A549 (cell line): Measurements from ENCODE around the gene FBLIM1. TPM values are rescaled to one million over a fixed set of nuclear protein-coding genes. Genes with fewer than 3 reads are reported as not detected.
A peak's percentile ranks its signal among the peaks of the same experiment; 100 is the strongest.

Source experiments
- ATAC-seq, 2 experiments: fragments of 200-7000 bp in 1 of 2; fragments of >200 bp in 1 of 2; cut with Nextera tagmentation in 1 of 2; cut with Tn5 transposase in 1 of 2; 3 replicates each; pipeline versions ENCODE4 v1.8.0 to v1.9.1; 2018 to 2020; ENCODE audit warnings: mild to moderate bottlenecking in 1 of 2, moderate library complexity in 1 of 2
- CTCF ChIA-PET: fragments of 300-600 bp; sonication (Branson Sonifier 250); formaldehyde crosslinking; extraction: SDS; loops from one replicate; lab custom pipeline; 2021; ENCODE audit warnings: antibody characterized with exemption, inconsistent platforms; lab: Yijun Ruan, JAX
- POLR2A ChIA-PET: fragments of 350-600 bp; formaldehyde crosslinking; extraction: SDS; loops from one replicate; lab custom pipeline; 2021; ENCODE audit warnings: antibody characterized with exemption, inconsistent platforms; lab: Yijun Ruan, JAX
- DNase-seq, 2 experiments: peaks; one replicate each; pipeline versions ENCODE4 v3.0.0 to v3.0.0-alpha.2; 2011 to 2016; ENCODE audit warnings: low read depth in 1 of 2, low spot score in 1 of 2
- FAIRE-seq: peaks from 2 replicates; lab custom pipeline; 2011; peaks lifted over from hg19 to GRCh38; lab: Jason Lieb, UNC
- H3K27ac ChIP-seq, 2 experiments: fragments of >200 bp; sonication (Bioruptor Twin); formaldehyde crosslinking; 3 replicates each; pipeline ENCODE4 v1.5.1; 2016 to 2017
- H3K4me1 ChIP-seq: fragments of >200 bp; sonication (Bioruptor Twin); formaldehyde crosslinking; 3 replicates; pipeline ENCODE4 v1.6.1; 2016
- H3K4me2 ChIP-seq: fragments of >200 bp; sonication (Bioruptor Twin); formaldehyde crosslinking; 3 replicates; pipeline ENCODE4 v1.6.1; 2016
- H3K4me3 ChIP-seq: fragments of >200 bp; sonication (Bioruptor Twin); formaldehyde crosslinking; 3 replicates; pipeline ENCODE4 v1.5.1; 2016
- H3K9me3 ChIP-seq: fragments of >200 bp; sonication (Bioruptor Twin); formaldehyde crosslinking; 3 replicates; pipeline ENCODE4 v1.6.1; 2016
- BHLHE40 ChIP-seq: IDR thresholded peaks from 2 replicates; pipeline ENCODE4 v1.6.1; 2012; ENCODE audit warnings: low read depth, low read length, inconsistent platforms
- CBX2 ChIP-seq: fragments of 200-600 bp; sonication (generic); IDR thresholded peaks from 2 replicates; pipeline ENCODE4 v1.6.1; 2016; ENCODE audit warnings: low read depth, mild to moderate bottlenecking, borderline replicate concordance
- CEBPB ChIP-seq, 2 experiments: fragments of >200 bp in 1 of 2; sonication (Bioruptor Twin) in 1 of 2; formaldehyde crosslinking in 1 of 2; IDR thresholded peaks; 2 replicates each; pipeline ENCODE4 v1.6.1; 2012 to 2016
- ELK1 ChIP-seq: fragments of 150-350 bp; IDR thresholded peaks from 2 replicates; pipeline ENCODE4 v1.6.1; 2014; ENCODE audit warnings: low read depth, mild to moderate bottlenecking, low read length
- EP300 ChIP-seq, 2 experiments: fragments of >200 bp; sonication (Bioruptor Twin); formaldehyde crosslinking; IDR thresholded peaks; 2 replicates in 1 of 2; 3 replicates in 1 of 2; pipeline ENCODE4 v1.6.1; 2016 to 2017
- ESRRA ChIP-seq: fragments of 150-350 bp; IDR thresholded peaks from 2 replicates; pipeline ENCODE4 v1.6.1; 2014; ENCODE audit warnings: mild to moderate bottlenecking, low read length, borderline replicate concordance
- FOSL2 ChIP-seq, 2 experiments: fragments of 450-650 bp in 1 of 2; fragments of >200 bp in 1 of 2; sonication (Bioruptor Twin) in 1 of 2; formaldehyde crosslinking; IDR thresholded peaks; 2 replicates each; pipeline versions ENCODE4 v1.5.0 to v1.6.1; 2016 to 2020; ENCODE audit warnings: mild to moderate bottlenecking in 1 of 2, moderate library complexity in 1 of 2
- FOXS1 ChIP-seq: fragments of 250-450 bp; sonication (Bioruptor Pico); IDR thresholded peaks from 2 replicates; pipeline ENCODE4 v1.5.0; 2020; ENCODE audit warnings: mild to moderate bottlenecking, moderate library complexity
- GATA3 ChIP-seq: IDR thresholded peaks from 2 replicates; pipeline ENCODE4 v1.6.1; 2012; ENCODE audit warnings: borderline replicate concordance
- HMGXB4 ChIP-seq: fragments of 250-450 bp; sonication (Bioruptor Pico); IDR thresholded peaks from 2 replicates; pipeline ENCODE4 v1.5.0; 2021; ENCODE audit warnings: mild to moderate bottlenecking, moderate library complexity, borderline replicate concordance
- HOXB13 ChIP-seq: fragments of 250-450 bp; sonication (Bioruptor Pico); IDR thresholded peaks from 2 replicates; pipeline ENCODE4 v1.5.0; 2020; ENCODE audit warnings: low read depth, mild to moderate bottlenecking, moderate library complexity
- JUN ChIP-seq, 2 experiments: fragments of >200 bp; sonication (Bioruptor Twin); formaldehyde crosslinking; IDR thresholded peaks; 2 replicates in 1 of 2; 3 replicates in 1 of 2; pipeline ENCODE4 v1.6.1; 2016 to 2017
- JUNB ChIP-seq: fragments of >200 bp; sonication (Bioruptor Twin); formaldehyde crosslinking; IDR thresholded peaks from 2 replicates; pipeline ENCODE4 v1.6.1; 2016
- MAX ChIP-seq: IDR thresholded peaks from 2 replicates; pipeline ENCODE4 v1.6.1; 2012
- MAZ ChIP-seq: fragments of 150-350 bp; IDR thresholded peaks from 2 replicates; pipeline ENCODE4 v1.6.1; 2014; ENCODE audit warnings: antibody characterized with exemption, low read depth, low read length, borderline replicate concordance
- NR3C1 ChIP-seq: fragments of >200 bp; sonication (Bioruptor Twin); formaldehyde crosslinking; IDR thresholded peaks from 3 replicates; pipeline ENCODE4 v1.6.1; 2017
- POLR2A ChIP-seq: IDR thresholded peaks from 2 replicates; pipeline ENCODE4 v1.6.1; 2012; ENCODE audit warnings: mild to moderate bottlenecking, low read length
- RARB ChIP-seq: fragments of 250-450 bp; sonication (Bioruptor Pico); IDR thresholded peaks from 2 replicates; pipeline ENCODE4 v1.8.0; 2021; ENCODE audit warnings: mild to moderate bottlenecking, moderate library complexity
- SMC3 ChIP-seq: fragments of >200 bp; sonication (Bioruptor Twin); formaldehyde crosslinking; IDR thresholded peaks from 3 replicates; pipeline ENCODE4 v1.6.1; 2018; ENCODE audit warnings: inconsistent platforms
- TP53 ChIP-seq: fragments of 250-450 bp; sonication (Bioruptor Pico); IDR thresholded peaks from 2 replicates; pipeline ENCODE4 v1.5.0; 2021; ENCODE audit warnings: mild to moderate bottlenecking, moderate library complexity
- ZC3H11A ChIP-seq: fragments of 450-650 bp; IDR thresholded peaks from 2 replicates; pipeline ENCODE4 v1.6.1; 2014; ENCODE audit warnings: antibody characterized with exemption, mild to moderate bottlenecking
- ZFP36 ChIP-seq: fragments of 450-650 bp; IDR thresholded peaks from 2 replicates; pipeline ENCODE4 v1.6.1; 2014; ENCODE audit warnings: borderline replicate concordance; ENCODE audit not compliant: partially characterized antibody
- ZNF302 ChIP-seq: fragments of 250-450 bp; sonication (Bioruptor Pico); IDR thresholded peaks from 2 replicates; pipeline ENCODE4 v1.9.0; 2021; ENCODE audit warnings: inconsistent platforms, mild to moderate bottlenecking, moderate library complexity
- WGBS: methylation state at CpG from one replicate; pipeline ENCODE4 v1.1.6; 2017; ENCODE audit errors: missing lambda C conversion rate; 5-methylcytosine and 5-hydroxymethylcytosine counted together
- polyA plus RNA-seq, 4 experiments: library from polyadenylated mRNA; depleted of rRNA in 3 of 4; stranded (reverse); fragments of >200 nt; fragmentation: RNase III in 1 of 4; extraction: RNeasy Plus Mini Kit Qiagen cat#74134 plus additional on column Dnase treatment in 1 of 4; gene quantifications; 2 replicates in 3 of 4; 3 replicates in 1 of 4; pipeline ENCODE4 v1.2.3, GENCODE V29; 2011 to 2017
- TF ChIP-seq, protein P1 (sequence below): IDR thresholded peaks from 2 replicates; pipeline ENCODE4 v1.6.1; 2012; ENCODE audit warnings: low read depth, borderline replicate concordance
- TF ChIP-seq, protein P2 (sequence below): IDR thresholded peaks from 2 replicates; pipeline ENCODE4 v1.6.1; 2012

FBLIM1 gene
- polyA plus RNA-seq, 2 of the 4 experiments (the other 2 are of a cell fraction): 24.6 to 38.1 TPM

DNA sequence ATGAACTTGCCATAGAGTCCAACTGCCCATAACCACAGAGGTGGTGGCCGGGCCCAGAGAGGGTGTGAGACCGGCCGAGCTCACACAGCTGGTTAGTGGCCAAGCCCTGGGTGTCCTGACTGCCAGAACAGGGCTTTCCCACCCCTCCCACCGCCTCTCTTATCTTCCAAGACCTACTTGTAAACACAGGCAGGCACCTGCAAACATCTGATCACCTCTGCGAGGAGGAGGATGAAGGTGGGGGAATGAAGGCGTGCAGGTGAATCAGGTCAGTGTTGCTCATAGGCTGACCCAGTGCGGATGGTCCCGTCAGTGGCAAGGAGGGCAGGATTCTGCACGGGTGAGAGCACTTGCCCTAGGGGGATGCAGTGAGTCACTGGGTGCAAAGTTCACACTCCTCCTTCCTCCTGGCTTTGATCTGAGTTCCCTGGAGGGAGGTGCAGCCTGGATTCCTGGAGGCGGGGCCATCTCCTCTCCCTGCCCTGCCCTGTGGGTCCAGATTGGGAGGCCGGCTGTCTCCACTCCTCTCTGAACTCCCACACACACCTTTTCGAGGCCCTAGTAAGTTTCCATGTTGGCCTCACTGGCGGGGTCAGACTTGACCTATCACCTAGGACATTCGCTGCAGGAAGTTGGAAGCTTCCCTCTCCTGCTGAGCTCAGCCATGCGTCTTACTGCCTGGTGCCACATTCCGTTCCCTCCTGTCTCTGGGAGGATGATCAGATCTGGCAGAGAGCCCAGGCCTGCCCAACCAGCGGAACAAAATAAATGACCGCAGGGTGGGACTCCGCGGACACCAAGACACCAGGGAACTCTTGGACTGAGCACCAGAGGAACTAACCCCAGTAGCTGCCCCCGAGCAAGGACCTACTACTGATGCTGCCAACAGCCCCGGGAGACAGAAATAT is 41.6 kb downstream of the FBLIM1 start:
- Histone ChIP-seq H3K4me1 (peaks cover 57% of the 10 kb centered on the region), H3K9me3 (no peaks in the 10 kb centered on the region), H3K4me2 (peak overlapping the region; percentile 99), H3K4me3 (peak overlapping the region; percentile 56), H3K27ac (peak overlapping the region; percentile 92 to 99)
- ATAC-seq: peak; percentile 65 to 77
- TF ChIP-seq ESRRA (0 out of 2 replicates have a peak, but pooled peaks have one; percentile 49), SMC3 (no peak), JUN (IDR thresholded peaks at IDR 0.05) (peak; percentile 66 to 72; a peak in 4 of 5 replicates), BHLHE40 (peak; percentile 62; the same call in 1 of the 2 replicates), NR3C1 (no peak), ZFP36 (peak; percentile 86), ELK1 (no peak), RARB (CRISPR knock-in tag) (peak; percentile 48; the same call in 1 of the 2 replicates), HMGXB4 (no peak), MAX (peak; percentile 73), ZNF302 (no peak), ZC3H11A (no peak), CEBPB (IDR thresholded peaks at IDR 0.05) (peak in 1 of 2 experiments; percentile 20; a peak in 2 of 4 replicates), MAZ (no peak), FOXS1 (no peak), JUNB (peak; percentile 79), FOSL2 (IDR thresholded peaks at IDR 0.05) (peak; percentile 65), FOSL2 (CRISPR knock-in tag; IDR thresholded peaks at IDR 0.05) (peak; percentile 96), GATA3 (peak; percentile 92), CBX2 (no peak), HOXB13 (CRISPR knock-in tag) (no peak), TP53 (CRISPR knock-in tag) (peak; percentile 7; the same call in 1 of the 2 replicates), POLR2A (peak; percentile 5; the same call in 1 of the 2 replicates), EP300 (IDR thresholded peaks at IDR 0.05) (peak; percentile 57 to 65; a peak in 3 of 5 replicates)
- TF ChIP-seq, protein P1, sequence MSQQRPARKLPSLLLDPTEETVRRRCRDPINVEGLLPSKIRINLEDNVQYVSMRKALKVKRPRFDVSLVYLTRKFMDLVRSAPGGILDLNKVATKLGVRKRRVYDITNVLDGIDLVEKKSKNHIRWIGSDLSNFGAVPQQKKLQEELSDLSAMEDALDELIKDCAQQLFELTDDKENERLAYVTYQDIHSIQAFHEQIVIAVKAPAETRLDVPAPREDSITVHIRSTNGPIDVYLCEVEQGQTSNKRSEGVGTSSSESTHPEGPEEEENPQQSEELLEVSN: peak; percentile 35; the same call in 1 of the 2 replicates
- TF ChIP-seq, protein P2, sequence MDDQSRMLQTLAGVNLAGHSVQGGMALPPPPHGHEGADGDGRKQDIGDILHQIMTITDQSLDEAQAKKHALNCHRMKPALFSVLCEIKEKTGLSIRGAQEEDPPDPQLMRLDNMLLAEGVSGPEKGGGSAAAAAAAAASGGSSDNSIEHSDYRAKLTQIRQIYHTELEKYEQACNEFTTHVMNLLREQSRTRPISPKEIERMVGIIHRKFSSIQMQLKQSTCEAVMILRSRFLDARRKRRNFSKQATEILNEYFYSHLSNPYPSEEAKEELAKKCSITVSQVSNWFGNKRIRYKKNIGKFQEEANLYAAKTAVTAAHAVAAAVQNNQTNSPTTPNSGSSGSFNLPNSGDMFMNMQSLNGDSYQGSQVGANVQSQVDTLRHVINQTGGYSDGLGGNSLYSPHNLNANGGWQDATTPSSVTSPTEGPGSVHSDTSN: peak; percentile 74
- whole genome bisulfite sequencing: 3% methylated on average over 14 of the region's 22 CpGs
- peak; percentile 89 to 97 for DNase-seq
- no peak for FAIRE-seq
- CTCF ChIA-PET: interaction anchor here (0.8 to 2.2 kb wide), 7 partner anchors 8 to 144 kb away, joined by 3 to 14 read pairs (median 3); partner anchors contain the start of gene SPEN
- POLR2A ChIA-PET: interaction anchor here (0.6 to 8.3 kb wide), 8 partner anchors 10 to 176 kb away, joined by 3 to 98 read pairs (median 7); partner anchors contain the start of genes SPEN and ZBTB17
